ENCODE data around the gene PDE4D.
"Not testable (repeated sequence)": the region's sequence is repeated elsewhere in the genome, so short reads cannot be mapped to it uniquely, and the experiment has no call there.

PDE4D gene

DNA sequence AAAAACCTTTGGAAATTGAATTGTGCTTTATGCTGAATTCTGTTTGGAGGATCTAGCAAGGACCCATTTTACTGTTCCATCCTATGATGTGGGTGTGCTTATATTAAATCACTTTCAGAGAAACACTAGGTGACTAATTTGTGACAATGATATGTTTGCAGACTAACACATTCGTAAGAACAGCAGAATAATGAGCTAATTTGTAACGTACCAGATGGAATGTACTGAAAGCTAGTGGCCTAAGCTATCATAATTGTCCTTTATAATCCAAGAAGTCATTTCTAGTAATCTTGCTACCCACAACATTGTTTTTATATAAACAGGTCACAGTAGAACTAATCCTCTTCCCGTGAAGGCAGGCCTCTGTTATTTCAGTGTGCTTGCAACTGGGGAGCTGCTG is 292.5 kb downstream of the PDE4D start:
- DNase-seq: no peak

DNA sequence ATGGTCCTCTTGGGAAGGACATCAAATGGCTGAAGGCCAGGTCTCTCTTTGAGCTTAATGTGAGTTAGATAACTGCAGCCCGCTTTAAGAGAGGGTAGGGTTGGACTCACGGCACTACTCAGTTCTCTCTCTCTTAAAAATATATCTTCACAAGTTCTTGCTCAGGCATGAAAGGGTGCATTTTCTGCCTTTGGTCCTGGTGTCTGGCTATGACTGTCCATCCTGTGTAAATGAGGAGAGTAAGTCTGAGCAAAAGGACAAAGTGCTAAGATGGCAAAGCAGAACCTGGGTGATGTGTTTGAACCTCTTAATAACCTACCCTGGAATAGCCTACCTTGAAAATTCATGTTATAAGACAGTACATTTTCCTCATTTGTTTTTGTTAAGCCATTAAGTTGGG is 293.4 kb downstream of the PDE4D start:
- DNase-seq: no peak

- DNase-seq: no peak
Observed at GRCh38 chr5:59599729-59600128, 293.8 kb downstream of the PDE4D start.

DNA sequence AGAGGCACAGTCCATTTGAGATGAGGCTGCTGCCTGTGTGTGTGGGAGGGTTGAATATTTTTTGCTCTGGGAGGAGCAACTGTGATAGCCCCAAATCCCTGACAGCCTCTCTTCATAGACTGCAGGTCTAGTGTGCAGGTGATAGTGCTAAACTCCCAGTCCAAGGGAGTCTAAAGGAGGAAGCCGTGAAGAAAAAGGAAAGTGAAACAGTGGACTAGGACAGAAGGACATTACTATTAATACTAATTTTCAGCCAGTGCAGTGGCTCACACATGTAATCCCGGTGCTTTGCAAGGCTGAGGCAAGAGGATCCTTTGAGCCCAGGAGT is 295.0 kb downstream of the PDE4D start:
- DNase-seq: no peak

- DNase-seq: no peak
Observed at GRCh38 chr5:59597690-59598546, 295.6 kb downstream of the PDE4D start.

DNA sequence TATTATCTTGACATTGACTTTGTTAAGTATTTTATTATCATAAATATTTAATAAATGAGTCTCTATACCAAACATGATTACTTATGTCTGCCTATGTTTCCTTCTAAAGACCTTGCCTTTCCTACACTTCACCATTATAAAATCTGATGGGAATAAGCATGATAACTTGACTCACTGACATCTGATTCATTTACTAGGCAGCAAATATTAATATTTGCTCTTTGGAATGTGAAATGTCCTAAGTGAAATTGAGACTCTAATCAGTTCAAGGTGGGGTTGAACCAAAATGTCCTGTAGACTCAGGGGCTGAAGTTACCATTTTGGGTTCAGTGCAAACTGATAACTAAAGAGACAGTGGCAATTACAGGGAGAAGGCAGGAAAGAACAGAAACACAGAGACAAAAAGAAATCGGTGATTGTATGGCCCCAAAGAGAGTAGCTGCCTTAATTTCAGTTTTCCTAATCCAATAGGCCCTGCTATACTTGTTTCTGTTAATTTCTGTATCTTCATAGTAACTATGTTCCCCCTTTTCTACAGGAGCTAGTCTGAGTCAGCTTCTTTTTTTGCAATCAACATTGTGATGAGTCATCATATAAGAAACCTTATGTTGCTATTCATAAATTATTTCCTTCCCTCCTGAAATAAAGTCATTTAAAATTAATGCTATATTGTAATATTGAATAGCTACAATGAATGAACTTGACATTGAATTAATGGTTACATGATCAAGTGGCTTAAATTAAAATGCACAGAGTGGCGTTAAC is 296.8 kb downstream of the PDE4D start:
- DNase-seq: no peak

GRCh38 chr5:59594118-59594517 is 299.4 kb downstream of the PDE4D start:
- DNase-seq: not testable (repeated sequence)

- no peak for DNase-seq
Observed at GRCh38 chr5:59593439-59594007, 300.0 kb downstream of the PDE4D start.

GRCh38 chr5:59592101-59592500 is 301.4 kb downstream of the PDE4D start:
- no peak for DNase-seq

DNA sequence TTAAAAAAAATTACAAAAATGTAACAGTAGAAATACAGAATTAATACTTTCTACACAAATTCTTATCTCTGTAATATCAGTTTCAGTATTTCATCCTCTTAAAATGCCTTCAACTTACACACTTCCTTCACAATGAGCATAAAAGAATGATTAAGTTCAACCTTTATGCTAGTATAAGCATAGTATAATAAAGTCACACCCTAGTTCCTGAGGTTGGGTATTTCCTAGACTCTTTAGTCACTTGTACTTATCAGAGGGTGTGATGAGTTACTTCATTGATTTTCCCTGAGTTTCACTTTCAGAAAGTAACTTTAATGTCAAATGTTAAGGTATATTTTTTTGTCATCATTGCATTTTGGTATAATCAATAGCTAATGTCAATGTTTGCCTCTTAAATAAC is 302.4 kb downstream of the PDE4D start:
- DNase-seq: no peak

- DNase-seq: no peak
Observed at GRCh38 chr5:59588922-59589321, 304.6 kb downstream of the PDE4D start.

DNA sequence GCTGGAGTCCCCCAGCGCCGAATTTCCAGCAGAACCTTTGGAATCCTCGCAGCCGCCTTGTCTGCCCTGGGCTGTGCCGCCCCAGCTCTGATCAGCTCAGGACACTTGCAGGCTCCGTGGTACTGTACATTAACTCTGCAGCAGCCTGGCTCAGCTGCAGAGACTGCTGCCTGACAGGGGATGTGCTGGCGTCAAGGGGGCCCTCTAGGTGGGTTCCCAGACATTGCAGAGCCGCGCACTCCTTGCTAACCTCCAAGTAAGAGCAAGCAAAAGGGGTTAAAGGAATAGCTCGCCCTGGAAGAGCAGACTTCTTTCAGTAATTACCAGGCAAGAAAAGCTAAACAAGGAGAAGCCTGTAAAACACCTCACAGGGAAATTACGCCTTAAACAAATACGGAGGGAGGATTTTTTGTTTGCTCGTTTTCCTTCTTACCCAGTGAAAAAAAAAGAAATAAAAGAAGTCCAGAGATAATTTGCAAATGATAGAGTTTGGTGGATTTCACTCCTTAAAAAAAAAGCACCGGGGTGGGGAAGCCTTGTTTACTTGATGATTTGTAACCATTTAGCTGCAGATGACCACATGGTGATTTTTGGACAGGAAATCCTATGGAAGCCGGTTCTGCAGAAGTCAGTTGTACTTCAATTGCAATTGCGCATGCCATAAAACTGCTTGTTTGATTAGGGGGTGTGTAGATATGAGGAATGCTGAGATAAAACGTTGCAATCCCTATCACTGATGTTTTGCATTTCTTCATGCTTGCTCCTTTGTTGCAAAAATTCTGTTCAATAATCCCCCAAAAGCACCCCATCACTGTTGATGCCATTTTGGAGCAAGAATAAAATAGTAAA is 305.8 kb downstream of the PDE4D start:
- peak; percentile 34 for DNase-seq

DNA sequence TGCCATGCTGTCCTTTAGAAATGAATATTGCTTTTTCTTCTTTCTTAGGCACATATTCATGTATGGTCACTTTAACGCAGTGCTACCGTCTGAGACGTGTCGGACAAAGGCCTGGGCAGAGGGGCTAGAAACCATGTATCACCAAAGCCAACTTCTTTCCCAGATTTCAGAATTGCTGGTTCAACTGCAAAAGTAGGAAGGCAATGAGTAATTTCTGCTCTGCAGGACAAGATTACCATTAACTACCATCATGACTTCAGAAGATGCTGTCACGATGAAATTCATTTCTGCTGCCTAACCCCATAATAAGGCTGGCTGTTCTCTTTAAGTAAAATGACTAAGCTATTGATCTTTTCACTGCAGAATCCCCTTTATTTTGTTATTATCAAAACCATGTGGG is 306.7 kb downstream of the PDE4D start:
- DNase-seq: no peak

DNA sequence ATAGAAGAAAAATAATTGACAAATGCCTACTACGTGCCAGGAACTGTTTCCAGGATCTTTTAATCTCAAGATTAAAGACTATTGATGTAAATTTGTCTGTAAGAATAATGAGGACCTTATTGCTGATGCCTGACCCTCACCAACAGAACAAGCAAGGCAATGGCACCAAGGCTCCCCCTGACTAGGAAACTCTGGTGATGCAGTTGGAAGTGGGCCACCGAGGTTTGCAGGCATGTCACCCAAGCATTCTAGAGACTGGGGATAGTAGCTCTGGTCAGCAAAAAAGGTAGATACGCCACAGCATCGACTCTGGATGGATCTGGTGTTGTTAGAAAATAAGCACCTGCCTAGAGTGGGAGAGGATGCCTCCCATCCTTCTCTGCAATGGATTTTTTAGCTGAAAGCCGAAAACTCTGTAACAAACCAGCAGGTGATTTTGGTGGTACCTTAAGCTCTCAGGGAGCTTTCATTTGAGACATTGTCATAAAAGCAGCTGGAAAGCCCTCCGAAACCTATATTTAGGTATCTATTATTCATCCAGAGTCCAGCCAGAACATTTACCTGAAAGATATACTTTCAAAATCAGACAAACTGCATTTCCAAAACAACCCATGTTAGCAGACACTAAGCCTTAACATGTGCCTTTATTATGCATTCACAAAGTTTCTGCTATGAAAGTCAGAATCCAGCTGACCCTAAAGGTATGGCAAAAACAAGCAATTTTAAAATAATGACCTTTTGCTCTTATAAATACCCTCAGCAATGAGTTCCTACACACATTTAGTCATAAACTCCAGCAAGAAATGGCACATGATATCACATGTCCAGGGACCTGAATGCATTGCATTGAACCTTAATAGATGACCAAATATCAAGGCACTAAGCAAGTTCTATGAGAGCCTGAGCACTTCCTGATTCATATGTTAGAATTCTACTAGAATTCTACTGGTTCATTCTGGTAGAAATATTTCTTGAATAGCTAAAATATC is 308.4 kb downstream of the PDE4D start:
- DNase-seq: no peak

DNA sequence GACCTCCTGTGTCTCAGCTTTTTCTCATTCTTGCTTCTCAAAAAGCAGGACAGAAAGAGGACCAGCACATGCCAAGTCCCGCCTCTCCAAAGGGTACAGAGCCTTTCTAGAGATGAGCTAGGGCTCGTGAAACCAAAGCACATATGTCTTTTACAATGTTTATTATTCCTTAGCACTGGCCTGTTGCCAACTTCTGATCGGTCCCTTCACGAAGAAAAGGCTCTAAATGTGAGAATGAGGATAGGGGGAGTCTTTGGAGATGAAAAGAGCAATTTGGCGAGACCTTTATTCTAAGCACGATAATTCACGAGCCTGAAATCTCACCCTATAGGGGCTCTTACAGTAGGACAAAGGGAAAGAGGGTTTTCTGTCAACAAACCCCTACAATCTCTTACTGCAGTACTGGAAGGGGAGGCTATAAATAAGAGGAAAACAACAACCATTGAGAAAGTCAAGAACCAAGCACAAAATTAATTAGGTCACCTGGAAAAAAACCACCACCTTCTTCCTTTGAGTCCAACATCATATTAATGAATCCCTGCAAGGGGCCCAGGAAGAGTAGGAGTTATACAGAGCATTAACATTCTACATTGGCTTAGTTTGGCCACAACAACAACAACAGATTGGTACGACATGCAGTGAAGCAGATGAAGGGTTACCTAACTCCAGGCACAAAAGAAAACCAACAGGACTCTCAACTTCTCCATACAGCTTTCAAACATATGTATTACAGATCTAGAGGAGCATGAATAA is 309.5 kb downstream of the PDE4D start:
- DNase-seq: no peak

GRCh38 chr5:59583151-59583809 is 310.2 kb downstream of the PDE4D start:
- DNase-seq: no peak

DNA sequence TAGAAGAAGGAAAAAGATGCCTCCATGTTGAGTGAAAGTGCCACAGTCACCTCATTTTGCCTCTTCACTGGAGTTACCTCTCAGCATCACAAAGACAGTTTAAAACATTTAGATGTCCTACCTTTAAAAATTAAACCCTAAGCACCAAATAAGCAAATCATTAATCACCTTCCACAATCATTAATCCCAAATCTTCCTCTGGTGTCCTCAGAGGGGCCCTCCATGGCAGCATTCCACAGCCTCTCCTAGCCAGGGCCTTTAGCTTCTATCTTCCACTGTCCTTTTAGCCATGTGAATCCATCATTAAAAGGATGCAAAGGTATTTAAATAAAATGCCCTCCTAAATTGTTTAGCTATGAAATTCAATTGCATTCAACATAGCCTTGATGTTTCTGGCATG is 310.8 kb downstream of the PDE4D start:
- DNase-seq: no peak

GRCh38 chr5:59579824-59580167 is 313.7 kb downstream of the PDE4D start:
- no peak for DNase-seq

GRCh38 chr5:59579101-59579823 is 314.3 kb downstream of the PDE4D start:
- DNase-seq: no peak

GRCh38 chr5:59577485-59577884 is 316.0 kb downstream of the PDE4D start:
- no peak for DNase-seq
